Measurements from ENCODE around the gene YIPF4. TPM values are rescaled to one million over a fixed set of nuclear protein-coding genes. Genes with fewer than 3 reads are reported as not detected.
A peak's percentile ranks its signal among the peaks of the same experiment; 100 is the strongest.

Gene YIPF4
- total RNA-seq, 1 experiment from 2014 or later: 42.4 TPM

GRCh38 chr2:32356681-32357317 lies 79.1 kb downstream of the YIPF4 start, which contains the start of gene BIRC6:
Gene BIRC6, plus strand, starts transcription at chr2:32357023. Its CDS starts 139 bp downstream, at chr2:32357162.
- H3K9me2 ChIP-seq (ENCODE audit: insufficient read depth): no peaks in the 10 kb centered on the region
- H3K27me3 ChIP-seq (ENCODE audit: insufficient read depth, low read depth): no peaks in the 10 kb centered on the region
- H3K27ac ChIP-seq: peak within 1 kb of the TSS; percentile 75
- peak within 1 kb of the TSS; percentile 85 for H3K4me2 ChIP-seq
- TF ChIP-seq EZH2 (IDR thresholded peaks at IDR 0.05; ENCODE audit: low read depth) (no peak), CTCF (conservative IDR thresholded peaks at IDR 0.05) (no peak)
- peak; percentile 89 to 98 for DNase-seq
- peaks cover 46% of the 10 kb centered on the region for H3K79me2 ChIP-seq (ENCODE audit: low read depth)
- BruUV-seq (replicated peaks): no TSS peak
- H3K4me1 ChIP-seq (replicated peaks; ENCODE audit: insufficient read depth): peaks cover 12% of the 10 kb centered on the region
- no peaks in the 10 kb centered on the region for H3K9me3 ChIP-seq (ENCODE audit: insufficient read depth, low read depth)
- H3K4me3 ChIP-seq: peak within 1 kb of the TSS; percentile 98
- peaks cover 35% of the 10 kb centered on the region for H4K20me1 ChIP-seq (ENCODE audit: insufficient read depth)
- peak within 1 kb of the TSS; percentile 91 for H2AFZ ChIP-seq
- peaks cover 10% of the 10 kb centered on the region; the same call in 1 of the 2 replicates for H3K36me3 ChIP-seq (ENCODE audit: low read depth)
- CTCF ChIA-PET: no interaction called here
- H3F3A ChIP-seq (ENCODE audit: insufficient read depth, low read depth): peaks cover 15% of the 10 kb centered on the region
- POLR2A ChIA-PET (ENCODE audit: unreplicated experiment): interaction anchor here (0.7 kb wide), 1 partner anchor 295 kb away, joined by 3 read pairs; no protein-coding TSS in a partner anchor
- intact Hi-C loops (cut with micrococcal nuclease; ENCODE audit: unreplicated experiment): loop anchor here (2.0 to 5.0 kb wide), 2 partner anchors 192 to 294 kb away; partner anchors contain the start of genes SLC30A6 and SPAST

- no peaks in the 10 kb centered on the region for H3K27me3 ChIP-seq (ENCODE audit: insufficient read depth, low read depth)
- H3K9me2 ChIP-seq (ENCODE audit: insufficient read depth): no peaks in the 10 kb centered on the region
- ChIA-PET CTCF (no interaction called here), POLR2A (ENCODE audit: unreplicated experiment) (no interaction called here)
- BruUV-seq (replicated peaks): no TSS peak
- H3K36me3 ChIP-seq (ENCODE audit: low read depth): peaks cover 11% of the 10 kb centered on the region; the same call in 1 of the 2 replicates
- H2AFZ ChIP-seq: peak overlapping the region; percentile 87
- TF ChIP-seq CTCF (conservative IDR thresholded peaks at IDR 0.05): no peak
- no peak for TF ChIP-seq EZH2 (IDR thresholded peaks at IDR 0.05; ENCODE audit: low read depth)
- peak overlapping the region; percentile 98 for H3K4me3 ChIP-seq
- H4K20me1 ChIP-seq (ENCODE audit: insufficient read depth): peaks cover 42% of the 10 kb centered on the region
- H3K27ac ChIP-seq: peak overlapping the region; percentile 75
- H3K9me3 ChIP-seq (ENCODE audit: insufficient read depth, low read depth): no peaks in the 10 kb centered on the region
- H3K4me2 ChIP-seq: peak overlapping the region; percentile 96
- peak; percentile 33 to 40 for DNase-seq
- peaks cover 12% of the 10 kb centered on the region for H3K4me1 ChIP-seq (replicated peaks; ENCODE audit: insufficient read depth)
- H3F3A ChIP-seq (ENCODE audit: insufficient read depth, low read depth): peaks cover 15% of the 10 kb centered on the region
- intact Hi-C loops (cut with micrococcal nuclease; ENCODE audit: unreplicated experiment): loop anchor here (2.0 to 5.0 kb wide), 2 partner anchors 193 to 295 kb away; partner anchors contain the start of genes SLC30A6 and SPAST
- H3K79me2 ChIP-seq (ENCODE audit: low read depth): peaks cover 53% of the 10 kb centered on the region
Measured at GRCh38 chr2:32357318-32358110, 79.8 kb downstream of the YIPF4 start.

- TF ChIP-seq EZH2 (IDR thresholded peaks at IDR 0.05; ENCODE audit: low read depth) (no peak), CTCF (conservative IDR thresholded peaks at IDR 0.05) (no peak)
- ChIA-PET CTCF (no interaction called here), POLR2A (ENCODE audit: unreplicated experiment) (no interaction called here)
- Histone ChIP-seq H3K27ac (0 out of 2 replicates have a peak overlapping the region, but pooled peaks have one; percentile 14), H3K4me3 (peak overlapping the region; percentile 98), H3K36me3 (ENCODE audit: low read depth) (peaks cover 11% of the 10 kb centered on the region; the same call in 1 of the 2 replicates), H3K4me2 (peak overlapping the region; percentile 96), H3K27me3 (ENCODE audit: insufficient read depth, low read depth) (no peaks in the 10 kb centered on the region), H4K20me1 (ENCODE audit: insufficient read depth) (peaks cover 47% of the 10 kb centered on the region), H3K79me2 (ENCODE audit: low read depth) (peaks cover 59% of the 10 kb centered on the region), H3F3A (ENCODE audit: insufficient read depth, low read depth) (peaks cover 15% of the 10 kb centered on the region), H3K4me1 (replicated peaks; ENCODE audit: insufficient read depth) (peaks cover 12% of the 10 kb centered on the region), H3K9me2 (ENCODE audit: insufficient read depth) (no peaks in the 10 kb centered on the region), H2AFZ (no peak overlapping the region; the same call in 1 of the 2 replicates), H3K9me3 (ENCODE audit: insufficient read depth, low read depth) (no peaks in the 10 kb centered on the region)
- BruUV-seq (replicated peaks): TSS peak; percentile 48
- DNase-seq: peak; percentile 22 to 38
- intact Hi-C loops (cut with micrococcal nuclease; ENCODE audit: unreplicated experiment): loop anchor here (5.0 kb wide), 1 partner anchor 296 kb away; the partner anchor contains the start of gene SPAST
Measured at GRCh38 chr2:32358111-32358482, 80.4 kb downstream of the YIPF4 start.

Measured in PC-9 (cell line).